ENCODE results near the gene SEC24B.

Gene SEC24B

DNA sequence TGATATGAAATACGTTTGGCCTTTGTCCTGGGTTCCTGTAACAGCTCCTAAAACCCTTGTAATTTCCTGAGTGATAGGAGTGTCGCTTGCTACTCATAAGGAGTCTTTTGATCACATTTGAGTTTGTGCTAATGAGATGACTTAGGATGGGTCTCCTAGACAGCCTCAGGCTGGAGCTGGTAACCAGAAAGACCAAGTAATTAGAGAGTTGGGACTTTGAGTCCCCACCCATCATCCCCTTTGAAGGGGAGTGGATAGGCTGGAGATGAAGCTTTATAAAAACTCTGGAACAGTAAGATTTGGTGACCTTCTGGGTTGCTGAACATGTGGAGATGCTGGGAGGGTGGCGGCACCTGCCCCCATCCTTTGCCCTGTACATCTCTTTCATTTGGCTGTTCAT is 2.9 kb downstream of the SEC24B start:
- Histone ChIP-seq H3K79me2 (ENCODE audit: low read length) (peaks cover 79% of the 10 kb centered on the region), H3K36me3 (replicated peaks; ENCODE audit: low read depth, low read length) (no peaks in the 10 kb centered on the region), H2AFZ (ENCODE audit: low read depth, low read length) (no peak overlapping the region), H3K9ac (ENCODE audit: low read length) (no peak overlapping the region), H3K4me2 (ENCODE audit: low read length) (no peak overlapping the region), H4K20me1 (ENCODE audit: insufficient read depth, low read length) (peaks cover 60% of the 10 kb centered on the region), H3K27ac (ENCODE audit: low read length) (no peak overlapping the region), H3K4me3 (ENCODE audit: low read length) (no peak overlapping the region), H3K9me3 (ENCODE audit: insufficient read depth, low read length) (no peaks in the 10 kb centered on the region), H3K27me3 (ENCODE audit: low read depth, low read length) (no peaks in the 10 kb centered on the region), H3K4me1 (ENCODE audit: low read length) (peaks cover 46% of the 10 kb centered on the region)
- TF ChIP-seq EZH2phosphoT487 (IDR thresholded peaks at IDR 0.05; ENCODE audit: low read depth) = no peak
- TF ChIP-seq, protein P1, sequence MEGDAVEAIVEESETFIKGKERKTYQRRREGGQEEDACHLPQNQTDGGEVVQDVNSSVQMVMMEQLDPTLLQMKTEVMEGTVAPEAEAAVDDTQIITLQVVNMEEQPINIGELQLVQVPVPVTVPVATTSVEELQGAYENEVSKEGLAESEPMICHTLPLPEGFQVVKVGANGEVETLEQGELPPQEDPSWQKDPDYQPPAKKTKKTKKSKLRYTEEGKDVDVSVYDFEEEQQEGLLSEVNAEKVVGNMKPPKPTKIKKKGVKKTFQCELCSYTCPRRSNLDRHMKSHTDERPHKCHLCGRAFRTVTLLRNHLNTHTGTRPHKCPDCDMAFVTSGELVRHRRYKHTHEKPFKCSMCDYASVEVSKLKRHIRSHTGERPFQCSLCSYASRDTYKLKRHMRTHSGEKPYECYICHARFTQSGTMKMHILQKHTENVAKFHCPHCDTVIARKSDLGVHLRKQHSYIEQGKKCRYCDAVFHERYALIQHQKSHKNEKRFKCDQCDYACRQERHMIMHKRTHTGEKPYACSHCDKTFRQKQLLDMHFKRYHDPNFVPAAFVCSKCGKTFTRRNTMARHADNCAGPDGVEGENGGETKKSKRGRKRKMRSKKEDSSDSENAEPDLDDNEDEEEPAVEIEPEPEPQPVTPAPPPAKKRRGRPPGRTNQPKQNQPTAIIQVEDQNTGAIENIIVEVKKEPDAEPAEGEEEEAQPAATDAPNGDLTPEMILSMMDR (IDR thresholded peaks at IDR 0.05; ENCODE audit: low read depth, low read length) = no peak

- H3K36me3 ChIP-seq (replicated peaks; ENCODE audit: low read depth, low read length) = peaks cover 11% of the 10 kb centered on the region
- peaks cover under 1% of the 10 kb centered on the region; the same call in 1 of the 2 replicates for H3K9me3 ChIP-seq (ENCODE audit: insufficient read depth, low read length)
- TF ChIP-seq EZH2phosphoT487 (IDR thresholded peaks at IDR 0.05; ENCODE audit: low read depth) = no peak
- TF ChIP-seq, protein P1 (IDR thresholded peaks at IDR 0.05; ENCODE audit: low read depth, low read length) = no peak
- no peak overlapping the region for H3K4me3 ChIP-seq (ENCODE audit: low read length)
- H3K27me3 ChIP-seq (ENCODE audit: low read depth, low read length) = no peaks in the 10 kb centered on the region
- no peak overlapping the region for H3K27ac ChIP-seq (ENCODE audit: low read length)
- H3K4me2 ChIP-seq (ENCODE audit: low read length) = no peak overlapping the region
- no peak overlapping the region for H3K9ac ChIP-seq (ENCODE audit: low read length)
- peaks cover 75% of the 10 kb centered on the region for H4K20me1 ChIP-seq (ENCODE audit: insufficient read depth, low read length)
- peaks cover 97% of the 10 kb centered on the region for H3K79me2 ChIP-seq (ENCODE audit: low read length)
- H2AFZ ChIP-seq (ENCODE audit: low read depth, low read length) = no peak overlapping the region
- peaks cover 46% of the 10 kb centered on the region for H3K4me1 ChIP-seq (ENCODE audit: low read length)
Measured at GRCh38 chr4:109440948-109441347, 7.3 kb downstream of the SEC24B start.

- no peak overlapping the region for H3K9ac ChIP-seq (ENCODE audit: low read length)
- no peak overlapping the region for H3K4me3 ChIP-seq (ENCODE audit: low read length)
- H3K9me3 ChIP-seq (ENCODE audit: insufficient read depth, low read length) = peaks cover 5% of the 10 kb centered on the region; the same call in 1 of the 2 replicates
- H2AFZ ChIP-seq (ENCODE audit: low read depth, low read length) = no peak overlapping the region
- H3K36me3 ChIP-seq (replicated peaks; ENCODE audit: low read depth, low read length) = peaks cover 21% of the 10 kb centered on the region
- peaks cover 46% of the 10 kb centered on the region for H3K4me1 ChIP-seq (ENCODE audit: low read length)
- no peaks in the 10 kb centered on the region for H3K27me3 ChIP-seq (ENCODE audit: low read depth, low read length)
- H3K27ac ChIP-seq (ENCODE audit: low read length) = no peak overlapping the region
- peaks cover 75% of the 10 kb centered on the region for H4K20me1 ChIP-seq (ENCODE audit: insufficient read depth, low read length)
- peaks cover 97% of the 10 kb centered on the region for H3K79me2 ChIP-seq (ENCODE audit: low read length)
- TF ChIP-seq EZH2phosphoT487 (IDR thresholded peaks at IDR 0.05; ENCODE audit: low read depth) = no peak
- TF ChIP-seq, protein P1 (IDR thresholded peaks at IDR 0.05; ENCODE audit: low read depth, low read length) = no peak
- no peak overlapping the region for H3K4me2 ChIP-seq (ENCODE audit: low read length)
Measured at GRCh38 chr4:109441862-109442458, 8.3 kb downstream of the SEC24B start.

DNA sequence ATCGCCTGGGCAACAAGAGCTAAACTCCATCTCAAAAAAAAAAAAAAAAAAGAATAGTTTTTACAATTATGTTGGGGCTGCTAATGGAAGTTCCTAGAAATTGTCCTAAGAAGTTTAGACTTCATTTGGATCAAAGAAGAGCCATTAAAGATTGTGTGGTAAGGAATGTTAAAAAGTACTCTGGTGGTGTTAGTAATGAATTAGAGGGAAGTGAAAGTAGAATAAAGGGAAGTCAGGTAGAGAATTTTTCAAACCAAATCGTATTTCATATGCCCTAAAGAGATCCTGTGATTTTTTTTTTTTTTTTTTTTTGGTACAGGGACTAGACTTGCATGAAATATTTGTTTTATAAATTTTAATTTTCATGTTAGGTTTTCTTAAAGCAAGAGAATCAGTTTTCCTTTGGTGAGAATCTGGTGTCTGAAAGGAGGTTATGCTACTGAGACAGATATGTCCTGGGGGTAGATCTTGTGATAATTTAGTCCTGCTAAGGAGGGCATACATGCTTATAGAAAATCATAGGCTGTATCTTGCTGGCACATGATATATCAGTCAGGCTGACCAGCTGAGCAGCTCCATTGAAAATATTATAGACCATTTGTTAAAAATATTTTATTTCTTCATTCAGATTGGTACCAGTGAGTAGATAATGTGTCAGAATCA is 10.7 kb downstream of the SEC24B start:
- H3K27ac ChIP-seq (ENCODE audit: low read length) = peak overlapping the region; percentile 54
- no peaks in the 10 kb centered on the region for H3K27me3 ChIP-seq (ENCODE audit: low read depth, low read length)
- peaks cover 97% of the 10 kb centered on the region for H3K79me2 ChIP-seq (ENCODE audit: low read length)
- peak overlapping the region; percentile 63 for H3K4me2 ChIP-seq (ENCODE audit: low read length)
- peak overlapping the region; percentile 55 for H3K4me3 ChIP-seq (ENCODE audit: low read length)
- H3K4me1 ChIP-seq (ENCODE audit: low read length) = peaks cover 35% of the 10 kb centered on the region
- TF ChIP-seq, protein P1 (IDR thresholded peaks at IDR 0.05; ENCODE audit: low read depth, low read length) = no peak
- no peak for TF ChIP-seq EZH2phosphoT487 (IDR thresholded peaks at IDR 0.05; ENCODE audit: low read depth)
- peaks cover 5% of the 10 kb centered on the region; the same call in 1 of the 2 replicates for H3K9me3 ChIP-seq (ENCODE audit: insufficient read depth, low read length)
- H3K36me3 ChIP-seq (replicated peaks; ENCODE audit: low read depth, low read length) = peaks cover 27% of the 10 kb centered on the region
- H4K20me1 ChIP-seq (ENCODE audit: insufficient read depth, low read length) = peaks cover 83% of the 10 kb centered on the region
- no peak overlapping the region for H2AFZ ChIP-seq (ENCODE audit: low read depth, low read length)
- peak overlapping the region; percentile 5; the same call in 1 of the 2 replicates for H3K9ac ChIP-seq (ENCODE audit: low read length)
